Fibroblast of villous mesenchyme (primary cell): ENCODE results near the gene ANKFY1. TPM values are rescaled to one million over a fixed set of nuclear protein-coding genes. Genes with fewer than 3 reads are reported as not detected.

ENCODE experiments used
- small RNA-seq: library from RNA; depleted of rRNA; stranded (forward); fragments of <200 nt; gene quantifications from one replicate; pipeline ENCODE3, GENCODE V24; 2012
- total RNA-seq: library from RNA; depleted of rRNA; stranded (reverse); fragments of >200 nt; gene quantifications from 2 replicates; pipeline ENCODE4 v1.2.3, GENCODE V29; 2012

ANKFY1 gene
- total RNA-seq, 1 donor, result 58.7 TPM

Small RNA genes within 50 kb of the gene (small RNA-seq; reads per million reads assigned to genes)
- gene RF00019, result not detected

Other genes starting within 250 kb of the ANKFY1 start
- 43.8 and 48.4 TPM in 2 replicates for gene ZZEF1, start 120.9 kb downstream of the ANKFY1 start, total RNA-seq
- gene CYB5D2, start 120.8 kb downstream of the ANKFY1 start, total RNA-seq, result 19.4 and 19.6 TPM in 2 replicates
- gene UBE2G1, start 102.7 kb upstream of the ANKFY1 start, total RNA-seq, result 37.7 and 45.3 TPM in 2 replicates
- gene SPNS3, start 170.0 kb upstream of the ANKFY1 start, total RNA-seq, result not detected in 2 replicates
- gene SPNS2, start 234.9 kb upstream of the ANKFY1 start, total RNA-seq, result under 0.01 and 0.43 TPM in 2 replicates